ENCODE results near the gene ARIH1.
"Not testable (repeated sequence)": the region's sequence is repeated elsewhere in the genome, so short reads cannot be mapped to it uniquely, and the experiment has no call there.

GRCh38 chr15:72476330-72476729, 2.2 kb downstream of the ARIH1 start:
- not testable (repeated sequence) for TF ChIP-seq POLR2AphosphoS5 (IDR thresholded peaks at IDR 0.05; ENCODE audit: insufficient read depth in 1 of 2, low read depth in 1 of 2); CTCF (IDR thresholded peaks at IDR 0.05)

All from vagina (tissue), 2 donors.